Liver (tissue), 9 donors: ENCODE results near the gene FAM110D. TPM values are rescaled to one million over a fixed set of nuclear protein-coding genes. Genes with fewer than 3 reads are reported as not detected.

Experiments
- DNase-seq: peaks from one replicate; pipeline ENCODE4 v3.0.0-alpha.2; 2017; ENCODE audit warnings: low spot score
- H3K27ac ChIP-seq, 2 donors: one replicate each; pipeline ENCODE4 v1.7.0; 2013; ENCODE audit warnings: inconsistent platforms in 2 of 2, low read length in 2 of 2, control low read depth in 1 of 2, low read depth in 1 of 2, mild to moderate bottlenecking in 1 of 2
- H3K27me3 ChIP-seq, 4 donors: one replicate each; pipeline versions ENCODE4 v1.6.1 to v1.7.0; 2013; ENCODE audit warnings: low read length in 3 of 4, inconsistent platforms in 1 of 4, mild to moderate bottlenecking in 1 of 4, moderate library complexity in 1 of 4; ENCODE audit not compliant: control insufficient read depth in 4 of 4, insufficient read depth in 4 of 4
- H3K36me3 ChIP-seq, 4 donors: one replicate each; pipeline versions ENCODE4 v1.6.1 to v1.7.0; 2013; ENCODE audit warnings: low read length in 3 of 4, mild to moderate bottlenecking in 3 of 4, low read depth in 1 of 4, moderate library complexity in 1 of 4; ENCODE audit not compliant: control insufficient read depth in 4 of 4, insufficient read depth in 3 of 4
- H3K4me1 ChIP-seq, 4 donors: one replicate each; pipeline versions ENCODE4 v1.6.1 to v1.7.0; 2013; ENCODE audit warnings: low read length in 3 of 4, mild to moderate bottlenecking in 3 of 4, moderate library complexity in 1 of 4; ENCODE audit not compliant: control insufficient read depth in 4 of 4, insufficient read depth in 4 of 4
- H3K4me3 ChIP-seq, 3 donors: one replicate each; pipeline versions ENCODE4 v1.6.1 to v1.7.0; 2013; ENCODE audit warnings: low read length in 3 of 3, control low read depth in 1 of 3, low read depth in 1 of 3, mild to moderate bottlenecking in 1 of 3
- H3K9ac ChIP-seq, 2 donors: one replicate each; pipeline ENCODE4 v1.7.0; 2013; ENCODE audit warnings: low read length in 2 of 2, mild to moderate bottlenecking in 2 of 2, moderate library complexity in 2 of 2, control low read depth in 1 of 2, low read depth in 1 of 2
- H3K9me3 ChIP-seq, 4 donors: one replicate each; pipeline versions ENCODE4 v1.6.1 to v1.7.0; 2013; ENCODE audit warnings: low read length in 3 of 4; ENCODE audit not compliant: control insufficient read depth in 4 of 4
- CTCF ChIP-seq: fragments of 150-350 bp; IDR thresholded peaks from 2 replicates; pipeline ENCODE4 v1.5.1; 2017; ENCODE audit warnings: improper control_type of control experiment, low read depth, low read length; ENCODE audit not compliant: missing input control
- EGR1 ChIP-seq, 2 donors: IDR thresholded peaks; 2 replicates each; pipeline ENCODE4 v1.6.1; 2016 to 2018; ENCODE audit warnings: antibody characterized with exemption in 2 of 2, low read depth in 2 of 2
- GABPA ChIP-seq, 2 donors: IDR thresholded peaks in 1 of 2; conservative IDR thresholded peaks in 1 of 2; 2 replicates each; pipeline ENCODE4 v1.6.1; 2016; ENCODE audit warnings: antibody characterized with exemption in 2 of 2, mild to moderate bottlenecking in 1 of 2, moderate library complexity in 1 of 2
- HNF4A ChIP-seq, 2 donors: conservative IDR thresholded peaks; 2 replicates each; pipeline ENCODE4 v1.6.1; 2016; ENCODE audit warnings: antibody characterized with exemption in 2 of 2, mild to moderate bottlenecking in 2 of 2
- HNF4G ChIP-seq: IDR thresholded peaks from 2 replicates; pipeline ENCODE4 v1.6.1; 2016; ENCODE audit warnings: antibody characterized with exemption
- MAX ChIP-seq: IDR thresholded peaks from 2 replicates; pipeline ENCODE4 v1.6.1; 2016; ENCODE audit warnings: antibody characterized with exemption
- NR2F2 ChIP-seq: IDR thresholded peaks from 2 replicates; pipeline ENCODE4 v1.6.1; 2016; ENCODE audit warnings: antibody characterized with exemption
- RAD21 ChIP-seq, 2 donors: IDR thresholded peaks; 2 replicates each; pipeline ENCODE4 v1.6.1; 2016; ENCODE audit warnings: antibody characterized with exemption in 2 of 2, mild to moderate bottlenecking in 2 of 2
- REST ChIP-seq: IDR thresholded peaks from 2 replicates; pipeline ENCODE4 v1.6.1; 2016; ENCODE audit warnings: antibody characterized with exemption, mild to moderate bottlenecking
- SP1 ChIP-seq: IDR thresholded peaks from 2 replicates; pipeline ENCODE4 v1.6.1; 2018; ENCODE audit warnings: antibody characterized with exemption, mild to moderate bottlenecking
- YY1 ChIP-seq: IDR thresholded peaks from 2 replicates; pipeline ENCODE4 v1.6.1; 2016; ENCODE audit warnings: antibody characterized with exemption, mild to moderate bottlenecking
- ZBTB33 ChIP-seq: IDR thresholded peaks from 2 replicates; pipeline ENCODE4 v1.6.1; 2016; ENCODE audit warnings: antibody characterized with exemption
- WGBS: extraction: QIAGEN DNeasy Blood & Tissue Kit; methylation state at CpG from one replicate; pipeline ENCODE4 v1.1.7; 2013; 5-methylcytosine and 5-hydroxymethylcytosine counted together
- polyA plus RNA-seq, 2 donors: library from polyadenylated mRNA; stranded (reverse) in 1 of 2; unstranded in 1 of 2; fragments of 200-250 nt in 1 of 2; fragments of >200 nt in 1 of 2; fragmentation: Nextera tagmentation in 1 of 2; extraction: Ambion mirVana in 1 of 2; gene quantifications; one replicate each; pipeline versions ENCODE4 v1.2.1 to v1.2.3, GENCODE V29; 2013 to 2015
- total RNA-seq, 2 donors: library from RNA; depleted of rRNA; stranded (reverse); fragments of >200 nt; gene quantifications; one replicate each; pipeline ENCODE4 v1.2.3, GENCODE V29; 2014
- donor health status: healthy.
- donor health status: healthy.
- donor health status: healthy.
- donor health status: healthy.
- donor health status: healthy.

Gene FAM110D
- total and polyA plus RNA-seq, 4 donors, result 0.10 to 0.50 (median 0.27) TPM

GRCh38 chr1:26188477-26188876, 29.6 kb downstream of the FAM110D start:
- no peaks in the 10 kb centered on the region for H3K4me1 ChIP-seq
- no peak overlapping the region for H3K27ac ChIP-seq
- H3K27me3 ChIP-seq, result no peaks in the 10 kb centered on the region
- no peak overlapping the region for H3K9ac ChIP-seq
- WGBS, result 95% methylated on average over 8 of the region's 8 CpGs
- no peak for TF ChIP-seq MAX
- TF ChIP-seq EGR1 (IDR thresholded peaks at IDR 0.05; ENCODE audit: low read depth in 2 of 2), result no peak
- TF ChIP-seq GABPA (IDR thresholded peaks at IDR 0.05 in 1 of 2, conservative IDR thresholded peaks at IDR 0.05 in 1 of 2), result no peak
- TF ChIP-seq REST, result no peak
- TF ChIP-seq HNF4A (conservative IDR thresholded peaks at IDR 0.05), result no peak
- no peak for TF ChIP-seq SP1
- TF ChIP-seq RAD21 (IDR thresholded peaks at IDR 0.05), result no peak
- no peak for TF ChIP-seq HNF4G
- TF ChIP-seq CTCF, result no peak
- TF ChIP-seq ZBTB33, result no peak
- no peak for TF ChIP-seq YY1
- H3K9me3 ChIP-seq, result no peaks in the 10 kb centered on the region
- no peak overlapping the region for H3K4me3 ChIP-seq
- no peak for DNase-seq
- no peaks in the 10 kb centered on the region for H3K36me3 ChIP-seq

GRCh38 chr1:26189331-26189730, 30.5 kb downstream of the FAM110D start:
- 77% methylated on average over 6 of the region's 6 CpGs for WGBS
- DNase-seq, result no peak
- no peaks in the 10 kb centered on the region for H3K36me3 ChIP-seq
- no peaks in the 10 kb centered on the region for H3K4me1 ChIP-seq
- TF ChIP-seq NR2F2 (peak; percentile 53), ZBTB33 (no peak)
- no peak overlapping the region for H3K4me3 ChIP-seq
- no peaks in the 10 kb centered on the region for H3K27me3 ChIP-seq
- no peak overlapping the region for H3K9ac ChIP-seq
- H3K27ac ChIP-seq, result no peak overlapping the region
- H3K9me3 ChIP-seq, result no peaks in the 10 kb centered on the region
